GM04503 (cell line): ENCODE results near the gene NAV2.

Source experiments
- DNase-seq: peaks from one replicate; pipeline ENCODE4 v3.0.0-alpha.2; 2012; ENCODE audit warnings: low read depth

Gene NAV2

DNA sequence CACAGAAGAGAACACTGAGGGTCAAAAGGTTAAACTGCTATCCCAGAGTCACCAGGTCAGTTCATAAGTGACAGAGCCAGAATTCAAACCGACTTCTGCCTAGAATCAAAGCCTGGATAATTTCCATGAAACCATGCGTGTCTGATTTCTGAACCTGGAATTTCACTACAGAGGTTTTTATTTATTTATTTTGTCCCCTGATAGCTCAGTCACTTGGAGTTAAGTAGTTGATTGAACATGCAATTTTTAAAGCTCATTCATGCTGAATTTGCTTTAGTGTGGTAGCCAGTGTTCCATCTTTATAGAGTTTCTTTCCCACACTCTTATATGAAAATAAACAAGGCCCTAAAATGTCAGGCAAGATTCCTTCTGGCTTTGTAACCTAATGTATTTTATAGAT lies 93.2 kb downstream of the NAV2 start:
- no peak for DNase-seq

GRCh38 chr11:19806251-19806650 lies 93.6 kb downstream of the NAV2 start:
- no peak for DNase-seq

- DNase-seq: no peak
Measured at GRCh38 chr11:19808076-19808911, 95.7 kb downstream of the NAV2 start.

DNA sequence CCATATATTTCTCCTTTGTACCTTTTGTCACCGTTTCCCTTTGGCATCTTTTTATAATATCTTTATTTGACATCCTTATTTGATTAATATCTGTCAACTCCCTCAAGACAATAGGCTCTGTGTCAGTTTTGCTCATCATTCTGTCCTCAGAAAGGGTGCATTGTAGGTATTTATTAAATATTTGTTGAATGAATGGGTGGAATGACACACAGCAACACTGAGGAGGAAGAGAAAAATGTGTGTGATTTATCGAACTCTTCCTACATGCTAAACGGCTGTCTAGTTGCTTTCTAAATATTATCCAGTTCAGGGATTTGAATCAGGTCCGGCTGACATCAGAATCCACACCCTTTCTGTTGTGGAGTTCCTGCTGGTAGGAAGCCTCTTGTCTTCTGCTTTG lies 98.2 kb downstream of the NAV2 start:
- no peak for DNase-seq

- DNase-seq: no peak
Measured at GRCh38 chr11:19811380-19811779, 98.7 kb downstream of the NAV2 start.

DNA sequence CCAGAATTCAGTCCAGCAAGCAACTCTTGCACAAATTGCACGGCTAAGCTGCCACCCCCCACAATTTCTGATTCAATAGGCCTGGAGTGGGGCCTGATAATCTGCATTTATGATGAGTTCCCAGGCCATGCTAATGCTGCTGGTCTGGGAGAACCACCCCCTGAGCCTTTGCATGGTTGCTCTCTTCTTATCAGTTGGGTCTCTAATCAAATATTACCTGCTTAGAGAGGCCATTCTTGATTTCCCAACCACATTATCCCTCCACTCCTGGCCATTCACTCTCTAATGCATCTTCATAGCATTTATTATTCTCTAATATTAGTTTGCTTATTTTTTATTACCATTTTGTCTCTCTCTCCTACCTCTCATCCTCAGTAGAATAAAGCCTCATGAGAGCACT lies 99.5 kb downstream of the NAV2 start:
- DNase-seq: no peak

- DNase-seq: no peak
Measured at GRCh38 chr11:19812710-19813109, 100.1 kb downstream of the NAV2 start.

- no peak for DNase-seq
Measured at GRCh38 chr11:19813158-19813879, 100.7 kb downstream of the NAV2 start.

GRCh38 chr11:19814421-19814820 lies 101.8 kb downstream of the NAV2 start:
- DNase-seq: no peak

- peak; percentile 44 for DNase-seq
Measured at GRCh38 chr11:19816040-19816439, 103.4 kb downstream of the NAV2 start.

- DNase-seq: no peak
Measured at GRCh38 chr11:19816817-19817216, 104.2 kb downstream of the NAV2 start.

GRCh38 chr11:19817265-19817851 lies 104.7 kb downstream of the NAV2 start:
- DNase-seq: no peak

GRCh38 chr11:19817870-19818269 lies 105.2 kb downstream of the NAV2 start:
- DNase-seq: no peak

DNA sequence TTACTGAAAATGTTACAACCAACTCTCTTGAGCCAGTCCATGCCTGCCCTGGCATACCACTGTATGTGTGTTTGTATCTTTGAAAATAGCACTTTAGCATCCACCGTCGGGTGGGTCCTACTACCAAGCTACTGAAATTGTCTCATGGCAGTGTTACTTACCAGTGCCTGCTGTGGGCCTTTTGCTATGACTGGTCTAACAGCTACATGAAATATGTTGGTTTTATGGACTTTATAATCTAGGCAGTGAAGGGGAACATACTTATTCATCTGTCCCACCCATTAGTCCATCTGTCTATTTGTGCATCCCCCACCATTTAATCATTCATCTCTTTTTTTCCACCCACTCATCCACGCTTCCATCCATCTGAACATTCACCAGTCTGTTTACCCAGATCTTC lies 106.0 kb downstream of the NAV2 start:
- no peak for DNase-seq

GRCh38 chr11:19819148-19819547 lies 106.5 kb downstream of the NAV2 start:
- DNase-seq: no peak

- peak; percentile 69 for DNase-seq
Measured at GRCh38 chr11:19820100-19820499, 107.5 kb downstream of the NAV2 start.

- no peak for DNase-seq
Measured at GRCh38 chr11:19821412-19821875, 108.8 kb downstream of the NAV2 start.

DNA sequence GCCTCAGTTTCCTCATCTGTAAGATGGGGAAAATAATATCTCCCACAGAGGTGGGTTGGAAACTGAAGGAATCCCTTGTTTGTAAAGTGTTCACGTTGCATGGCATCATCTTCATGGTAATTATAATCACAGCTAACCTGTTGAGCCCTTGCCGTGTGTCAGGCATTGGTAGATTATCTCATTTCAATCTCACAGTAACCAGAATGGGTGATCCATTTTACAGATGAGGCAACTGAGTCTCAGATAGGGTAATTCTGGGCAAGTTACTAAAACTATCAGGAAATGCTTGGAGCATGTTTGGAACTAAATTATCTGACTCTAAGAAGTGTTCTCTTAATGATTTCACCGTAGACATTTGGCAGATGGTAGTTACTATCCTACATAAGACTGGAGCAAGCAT lies 109.4 kb downstream of the NAV2 start:
- no peak for DNase-seq

DNA sequence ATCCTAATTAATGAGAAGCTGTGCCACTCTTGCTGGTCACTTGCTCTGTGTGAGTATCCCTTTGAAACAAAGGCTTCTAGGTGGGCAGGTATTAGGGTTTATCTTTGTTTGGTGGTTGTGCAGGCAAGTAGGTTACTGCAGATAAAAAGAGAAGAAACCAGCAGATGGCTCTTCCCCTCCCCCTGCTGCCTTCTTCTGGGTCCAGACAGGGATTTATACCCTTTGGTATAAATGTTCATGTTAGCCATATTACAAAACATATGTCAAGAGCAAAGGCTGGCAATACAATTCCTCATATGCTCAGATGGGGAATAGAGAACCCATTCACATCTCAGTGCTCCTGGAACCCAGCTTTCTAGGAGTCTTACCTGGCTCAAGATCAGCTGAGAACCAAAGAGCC lies 109.9 kb downstream of the NAV2 start:
- no peak for DNase-seq

DNA sequence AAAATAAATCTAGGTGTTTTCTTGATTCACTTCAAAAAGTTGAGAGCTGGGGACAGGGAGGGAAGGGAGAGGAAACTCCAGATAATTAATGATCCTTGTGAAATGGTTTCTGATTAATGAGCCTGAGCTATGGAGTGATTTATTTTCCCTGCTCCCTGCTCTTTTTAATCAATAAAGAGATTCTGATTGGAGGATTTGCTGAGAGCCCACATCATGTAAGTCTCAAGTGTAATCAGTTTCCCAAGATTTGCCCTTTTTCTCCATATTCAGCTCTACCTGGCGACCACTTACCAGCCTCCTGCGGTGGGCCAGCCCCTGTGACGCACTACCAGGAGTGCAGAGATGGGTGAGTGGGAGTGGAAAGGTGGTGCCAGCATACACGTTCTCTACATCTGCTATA lies 114.0 kb downstream of the NAV2 start:
- no peak for DNase-seq

- DNase-seq: no peak
Measured at GRCh38 chr11:19827399-19828135, 114.9 kb downstream of the NAV2 start.

DNA sequence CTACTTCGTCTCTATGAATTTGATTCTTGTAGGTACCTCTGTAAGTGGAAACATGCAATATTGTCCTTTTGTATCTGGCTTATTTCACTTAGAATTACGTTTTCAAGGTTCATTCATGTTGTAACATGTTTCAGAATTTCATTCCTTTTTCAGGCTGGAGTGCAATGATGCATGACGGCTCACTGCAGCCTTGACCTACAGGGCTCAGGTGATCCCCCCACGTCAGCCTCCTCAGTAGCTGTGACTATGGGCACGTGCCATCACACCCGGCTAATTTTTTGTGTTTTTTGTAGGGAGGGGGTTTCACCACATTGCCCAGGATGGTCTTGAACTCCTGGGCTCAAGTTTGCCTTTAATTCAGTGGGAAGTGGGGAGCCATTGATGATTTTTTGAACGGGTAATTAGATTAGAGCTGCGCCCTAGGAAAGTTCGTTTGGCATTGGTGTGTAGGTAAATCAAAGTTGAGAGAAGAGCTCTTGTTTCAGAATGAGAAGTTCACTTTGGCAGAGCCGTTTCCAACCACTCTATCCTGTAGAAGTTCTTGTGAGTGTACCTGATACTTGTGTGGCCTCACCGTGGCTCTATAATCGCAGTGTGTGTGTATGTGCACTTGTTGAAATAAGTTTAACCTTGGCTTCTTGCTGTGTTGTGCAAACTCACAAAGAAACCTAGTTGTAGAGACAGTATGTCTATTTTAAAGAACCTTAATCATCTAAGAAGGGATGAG lies 115.9 kb downstream of the NAV2 start:
- no peak for DNase-seq
